Measurements from ENCODE around the gene ENAH.

DNA sequence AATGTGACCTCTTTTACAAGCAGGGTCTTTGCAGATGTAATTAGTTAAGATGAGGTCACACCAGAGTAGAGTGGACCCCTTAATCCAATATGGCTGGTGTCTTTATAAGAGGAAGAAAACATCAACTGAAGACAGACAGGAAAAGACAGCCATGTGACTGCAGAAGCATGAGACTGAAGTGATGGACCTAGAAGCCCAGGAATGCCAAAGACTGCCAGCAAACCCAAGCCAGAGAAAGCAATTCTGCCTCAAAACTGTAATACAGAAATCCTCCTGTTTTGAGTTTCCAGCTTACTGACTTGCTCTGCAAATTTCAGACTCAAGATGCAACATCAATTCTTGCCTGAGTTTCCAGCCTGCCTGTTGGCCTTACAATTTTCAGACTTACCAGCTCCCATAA, 17.3 kb downstream of the ENAH start:
- TF ChIP-seq U2AF2 (optimal IDR thresholded peaks at IDR 0.05; ENCODE audit: low read depth, low read length), result no peak
- TF ChIP-seq, protein P1, sequence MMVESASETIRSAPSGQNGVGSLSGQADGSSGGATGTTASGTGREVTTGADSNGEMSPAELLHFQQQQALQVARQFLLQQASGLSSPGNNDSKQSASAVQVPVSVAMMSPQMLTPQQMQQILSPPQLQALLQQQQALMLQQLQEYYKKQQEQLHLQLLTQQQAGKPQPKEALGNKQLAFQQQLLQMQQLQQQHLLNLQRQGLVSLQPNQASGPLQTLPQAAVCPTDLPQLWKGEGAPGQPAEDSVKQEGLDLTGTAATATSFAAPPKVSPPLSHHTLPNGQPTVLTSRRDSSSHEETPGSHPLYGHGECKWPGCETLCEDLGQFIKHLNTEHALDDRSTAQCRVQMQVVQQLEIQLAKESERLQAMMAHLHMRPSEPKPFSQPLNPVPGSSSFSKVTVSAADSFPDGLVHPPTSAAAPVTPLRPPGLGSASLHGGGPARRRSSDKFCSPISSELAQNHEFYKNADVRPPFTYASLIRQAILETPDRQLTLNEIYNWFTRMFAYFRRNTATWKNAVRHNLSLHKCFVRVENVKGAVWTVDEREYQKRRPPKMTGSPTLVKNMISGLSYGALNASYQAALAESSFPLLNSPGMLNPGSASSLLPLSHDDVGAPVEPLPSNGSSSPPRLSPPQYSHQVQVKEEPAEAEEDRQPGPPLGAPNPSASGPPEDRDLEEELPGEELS (CRISPR knock-in tag; IDR thresholded peaks at IDR 0.05; ENCODE audit: borderline replicate concordance), result no peak
- no peak for TF ChIP-seq CTBP1 (IDR thresholded peaks at IDR 0.05; ENCODE audit: borderline replicate concordance)
- no peak for TF ChIP-seq ZNF239 (CRISPR knock-in tag; IDR thresholded peaks at IDR 0.05)
- no peak for TF ChIP-seq SP1 (CRISPR knock-in tag; IDR thresholded peaks at IDR 0.05)
- TF ChIP-seq, protein P2, sequence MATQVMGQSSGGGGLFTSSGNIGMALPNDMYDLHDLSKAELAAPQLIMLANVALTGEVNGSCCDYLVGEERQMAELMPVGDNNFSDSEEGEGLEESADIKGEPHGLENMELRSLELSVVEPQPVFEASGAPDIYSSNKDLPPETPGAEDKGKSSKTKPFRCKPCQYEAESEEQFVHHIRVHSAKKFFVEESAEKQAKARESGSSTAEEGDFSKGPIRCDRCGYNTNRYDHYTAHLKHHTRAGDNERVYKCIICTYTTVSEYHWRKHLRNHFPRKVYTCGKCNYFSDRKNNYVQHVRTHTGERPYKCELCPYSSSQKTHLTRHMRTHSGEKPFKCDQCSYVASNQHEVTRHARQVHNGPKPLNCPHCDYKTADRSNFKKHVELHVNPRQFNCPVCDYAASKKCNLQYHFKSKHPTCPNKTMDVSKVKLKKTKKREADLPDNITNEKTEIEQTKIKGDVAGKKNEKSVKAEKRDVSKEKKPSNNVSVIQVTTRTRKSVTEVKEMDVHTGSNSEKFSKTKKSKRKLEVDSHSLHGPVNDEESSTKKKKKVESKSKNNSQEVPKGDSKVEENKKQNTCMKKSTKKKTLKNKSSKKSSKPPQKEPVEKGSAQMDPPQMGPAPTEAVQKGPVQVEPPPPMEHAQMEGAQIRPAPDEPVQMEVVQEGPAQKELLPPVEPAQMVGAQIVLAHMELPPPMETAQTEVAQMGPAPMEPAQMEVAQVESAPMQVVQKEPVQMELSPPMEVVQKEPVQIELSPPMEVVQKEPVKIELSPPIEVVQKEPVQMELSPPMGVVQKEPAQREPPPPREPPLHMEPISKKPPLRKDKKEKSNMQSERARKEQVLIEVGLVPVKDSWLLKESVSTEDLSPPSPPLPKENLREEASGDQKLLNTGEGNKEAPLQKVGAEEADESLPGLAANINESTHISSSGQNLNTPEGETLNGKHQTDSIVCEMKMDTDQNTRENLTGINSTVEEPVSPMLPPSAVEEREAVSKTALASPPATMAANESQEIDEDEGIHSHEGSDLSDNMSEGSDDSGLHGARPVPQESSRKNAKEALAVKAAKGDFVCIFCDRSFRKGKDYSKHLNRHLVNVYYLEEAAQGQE (IDR thresholded peaks at IDR 0.05; ENCODE audit: borderline replicate concordance), result no peak
- TF ChIP-seq, protein P2 (CRISPR knock-in tag; IDR thresholded peaks at IDR 0.05; ENCODE audit: low read depth), result no peak
- no peak for TF ChIP-seq POLR2A (conservative IDR thresholded peaks at IDR 0.05)
